IMR-90 (cell line): ENCODE data around the gene LMTK2. TPM values are rescaled to one million over a fixed set of nuclear protein-coding genes. Genes with fewer than 3 reads are reported as not detected.

ENCODE experiments used
- ATAC-seq: fragments of 200-7000 bp; cut with Tn5 transposase; 2 replicates; pipeline ENCODE4 v1.9.1; 2020; ENCODE audit warnings: low read depth, mild to moderate bottlenecking, moderate library complexity
- BruUV-seq: library from RNA; stranded (reverse); fragments of 400-500 nt; replicated peaks from 2 replicates; lab custom pipeline; 2021; lab: Mats Ljungman, UMichigan
- CTCF ChIA-PET: fragments of 300-600 bp; formaldehyde crosslinking; extraction: SDS; loops from one replicate; lab custom pipeline; 2021; ENCODE audit warnings: antibody characterized with exemption; lab: Yijun Ruan, JAX
- POLR2A ChIA-PET: fragments of 300-600 bp; sonication (Branson Sonifier 250); formaldehyde crosslinking; loops from one replicate; lab custom pipeline; 2022; ENCODE audit warnings: antibody characterized with exemption; ENCODE audit not compliant: unreplicated experiment; lab: Charles Lee
- DNase-seq: peaks from one replicate; pipeline ENCODE4 v3.0.0; 2013
- H2AFZ ChIP-seq: replicated peaks from 2 replicates; pipeline ENCODE3; 2013; ENCODE audit warnings: low read length, mild to moderate bottlenecking; ENCODE audit not compliant: poor library complexity
- H2AK5ac ChIP-seq: 2 replicates; pipeline ENCODE4 v1.6.1; 2013; ENCODE audit warnings: low read depth, low read length, inconsistent platforms
- H2AK9ac ChIP-seq: replicated peaks from 2 replicates; pipeline ENCODE3; 2013; ENCODE audit warnings: mild to moderate bottlenecking, low read depth, low read length, moderate library complexity; ENCODE audit not compliant: poor library complexity
- H2BK120ac ChIP-seq: 2 replicates; pipeline ENCODE4 v1.6.1; 2013; ENCODE audit warnings: low read depth, low read length, inconsistent platforms
- H2BK15ac ChIP-seq: 3 replicates; pipeline ENCODE4 v1.6.1; 2013; ENCODE audit warnings: low read depth, low read length, inconsistent platforms
- H2BK20ac ChIP-seq: 2 replicates; pipeline ENCODE4 v1.6.1; 2013; ENCODE audit warnings: low read depth, mild to moderate bottlenecking, inconsistent platforms, low read length, moderate library complexity
- H2BK5ac ChIP-seq: 2 replicates; pipeline ENCODE4 v1.6.1; 2013; ENCODE audit warnings: mild to moderate bottlenecking, low read depth, low read length, inconsistent platforms; ENCODE audit not compliant: poor library complexity, severe bottlenecking
- H3K14ac ChIP-seq: replicated peaks from 2 replicates; pipeline ENCODE4 v1.6.1; 2013; ENCODE audit warnings: low read depth, low read length, inconsistent platforms
- H3K18ac ChIP-seq: 2 replicates; pipeline ENCODE4 v1.6.1; 2013; ENCODE audit warnings: low read depth, low read length, control low read depth
- H3K23ac ChIP-seq: 2 replicates; pipeline ENCODE4 v1.6.1; 2013; ENCODE audit warnings: low read depth, low read length, inconsistent platforms
- H3K27ac ChIP-seq: 2 replicates; pipeline ENCODE4 v1.5.1; 2013; ENCODE audit warnings: mild to moderate bottlenecking, control low read depth, low read length; ENCODE audit not compliant: insufficient read depth
- H3K27me3 ChIP-seq: 2 replicates; pipeline ENCODE4 v1.6.1; 2013; ENCODE audit warnings: low read length; ENCODE audit not compliant: control insufficient read depth, insufficient read depth
- H3K36me3 ChIP-seq: 2 replicates; pipeline ENCODE4 v1.6.1; 2013; ENCODE audit warnings: low read length, mixed read lengths; ENCODE audit not compliant: control insufficient read depth, insufficient read depth
- H3K4ac ChIP-seq: 2 replicates; pipeline ENCODE4 v1.6.1; 2013; ENCODE audit warnings: low read depth, low read length, inconsistent platforms
- H3K4me1 ChIP-seq: 2 replicates; pipeline ENCODE4 v1.6.1; 2013; ENCODE audit warnings: low read length, mixed read lengths; ENCODE audit not compliant: control insufficient read depth, insufficient read depth
- H3K4me2 ChIP-seq: 2 replicates; pipeline ENCODE4 v1.6.1; 2013; ENCODE audit warnings: low read depth, mild to moderate bottlenecking, control low read depth, low read length, moderate library complexity
- H3K4me3 ChIP-seq: 2 replicates; pipeline ENCODE4 v1.5.1; 2013; ENCODE audit warnings: low read depth, mild to moderate bottlenecking, control low read depth, low read length, moderate library complexity; ENCODE audit not compliant: insufficient read depth
- H3K56ac ChIP-seq: 2 replicates; pipeline ENCODE4 v1.6.1; 2013; ENCODE audit warnings: low read length, inconsistent platforms; ENCODE audit not compliant: insufficient read depth; ENCODE audit errors: extremely low read depth
- H3K79me1 ChIP-seq, 2 experiments: 2 replicates each; pipeline ENCODE4 v1.6.1; 2013; ENCODE audit warnings: low read length in 2 of 2, inconsistent platforms in 1 of 2, low read depth in 1 of 2
- H3K9ac ChIP-seq: 2 replicates; pipeline ENCODE4 v1.6.1; 2013; ENCODE audit warnings: low read depth, low read length, control low read depth
- H3K9me1 ChIP-seq: 2 replicates; pipeline ENCODE4 v1.6.1; 2013; ENCODE audit warnings: low read length, inconsistent platforms; ENCODE audit not compliant: insufficient read depth
- H3K9me3 ChIP-seq: 2 replicates; pipeline ENCODE4 v1.6.1; 2013; ENCODE audit warnings: low read length; ENCODE audit not compliant: control insufficient read depth, insufficient read depth
- H4K20me1 ChIP-seq: 2 replicates; pipeline ENCODE4 v1.6.1; 2013; ENCODE audit warnings: low read length, inconsistent platforms; ENCODE audit not compliant: insufficient read depth
- H4K5ac ChIP-seq: 2 replicates; pipeline ENCODE4 v1.6.1; 2013; ENCODE audit warnings: mild to moderate bottlenecking, low read depth, low read length, control low read depth
- H4K8ac ChIP-seq, 2 experiments: 2 replicates each; pipeline ENCODE4 v1.6.1; 2013; ENCODE audit warnings: low read depth in 2 of 2, low read length in 2 of 2, control low read depth in 1 of 2, inconsistent platforms in 1 of 2
- H4K91ac ChIP-seq: 2 replicates; pipeline ENCODE4 v1.6.1; 2013; ENCODE audit warnings: low read depth, low read length, inconsistent platforms; ENCODE audit not compliant: insufficient read depth
- CEBPB ChIP-seq: IDR thresholded peaks from 2 replicates; pipeline ENCODE4 v1.6.1; 2012; ENCODE audit warnings: low read depth, low read length, improper control_type of control experiment
- NFE2L2 ChIP-seq: fragments of 150-350 bp; IDR thresholded peaks from 2 replicates; pipeline ENCODE4 v1.6.1; 2016; ENCODE audit warnings: low read depth, mild to moderate bottlenecking, low read length
- WGBS, 2 experiments: methylation state at CpG; one replicate each; pipeline versions ENCODE4 v1.1.5 to v1.1.7; 2013; ENCODE audit warnings: missing lambda C conversion rate in 2 of 2; ENCODE audit not compliant: insufficient read length in 1 of 2; ENCODE audit errors: extremely low coverage in 2 of 2; 5-methylcytosine and 5-hydroxymethylcytosine counted together
- dilution Hi-C: fragments of 300-500 bp; cut with HindIII; formaldehyde crosslinking; loops from one replicate; pipeline ENCODE4 v1.14.3; 2018; ENCODE audit warnings: low sequenced_read_pairs; ENCODE audit not compliant: unreplicated experiment
- in situ Hi-C: fragments of 300-500 bp; cut with MboI; formaldehyde crosslinking; loops from 3 replicates; pipeline ENCODE4 v1.14.3; 2019; ENCODE audit warnings: low sequenced_read_pairs, inconsistent platforms, mixed read lengths
- intact Hi-C: fragments of 100-400 bp; cut with micrococcal nuclease; formaldehyde crosslinking; loops from 2 replicates; pipeline ENCODE4 v1.10.0; 2022
- polyA plus RNA-seq, 3 experiments: library from polyadenylated mRNA; depleted of rRNA; stranded (reverse); fragments of >200 nt; gene quantifications; 2 replicates each; pipeline ENCODE4 v1.2.3, GENCODE V29; 2012; ENCODE audit warnings: low replicate concordance in 1 of 3
- total RNA-seq: library from RNA; depleted of rRNA; stranded (reverse); fragments of >200 nt; gene quantifications from 2 replicates; pipeline ENCODE4 v1.2.3, GENCODE V29; 2012

Gene LMTK2
- total and polyA plus RNA-seq, 2 of the 4 experiments (the other 2 are of a cell fraction), result 4.4 to 5.0 TPM

- CTCF ChIA-PET, result no interaction called here
- 94% methylated on average over 10 of the region's 22 CpGs; no CpG with 5 or more reads in 1 of the 2 experiments for WGBS, 2 experiments
These were observed 86.3 kb downstream of the LMTK2 start for GRCh38 chr7:98192781-98193457.

More at GRCh38 chr7:98192781-98193457, 86.3 kb downstream of the LMTK2 start:
- H3K79me1 ChIP-seq, result peaks cover 0 to 5% of the 10 kb centered on the region in 2 experiments; a peak in 2 of 4 replicates
- no peak overlapping the region for H4K8ac ChIP-seq
- no peak overlapping the region for H3K14ac ChIP-seq
- no peak overlapping the region for H3K4me3 ChIP-seq
- no peaks in the 10 kb centered on the region; the same call in 1 of the 2 replicates for H3K9me1 ChIP-seq
- H3K9ac ChIP-seq, result no peak overlapping the region
- TF ChIP-seq CEBPB (peak; percentile 80), NFE2L2 (no peak)
- H3K36me3 ChIP-seq, result peaks cover 21% of the 10 kb centered on the region; the same call in 1 of the 2 replicates
- no peak overlapping the region for H2AFZ ChIP-seq
- H2AK5ac ChIP-seq, result no peak overlapping the region
- no peak overlapping the region for H2BK120ac ChIP-seq
- H3K9me3 ChIP-seq, result no peaks in the 10 kb centered on the region
- no TSS peak for BruUV-seq
- POLR2A ChIA-PET, result no interaction called here
- no peak overlapping the region for H2AK9ac ChIP-seq
- H3K4ac ChIP-seq, result no peak overlapping the region
- H2BK5ac ChIP-seq, result no peak overlapping the region
- H3K27me3 ChIP-seq, result no peaks in the 10 kb centered on the region
- no peak overlapping the region for H4K91ac ChIP-seq
- no peak overlapping the region for H3K27ac ChIP-seq
- peak; percentile 4 for DNase-seq
- H3K23ac ChIP-seq, result no peak overlapping the region
- H2BK20ac ChIP-seq, result no peak overlapping the region
- intact Hi-C loops, result no loop called here
- no peak overlapping the region for H3K56ac ChIP-seq
- H4K20me1 ChIP-seq, result no peaks in the 10 kb centered on the region
- H4K5ac ChIP-seq, result no peak overlapping the region
- no peak overlapping the region for H3K18ac ChIP-seq
- in situ Hi-C loops, result no loop called here
- ATAC-seq, result no peak
- peaks cover 2% of the 10 kb centered on the region; the same call in 1 of the 2 replicates for H3K4me1 ChIP-seq
- H3K4me2 ChIP-seq, result no peak overlapping the region
- dilution Hi-C loops, result no loop called here
- no peak overlapping the region for H2BK15ac ChIP-seq
